Melanocyte of skin (primary cell): ENCODE results near the gene TRIM41. TPM values are rescaled to one million over a fixed set of nuclear protein-coding genes. Genes with fewer than 3 reads are reported as not detected.

Experiments
- small RNA-seq, 2 donors: library from RNA; depleted of rRNA; stranded (forward); fragments of <200 nt; gene quantifications; one replicate each; pipeline ENCODE3, GENCODE V24; 2012
- total RNA-seq, 2 donors: library from RNA; depleted of rRNA; stranded (reverse); fragments of >200 nt; gene quantifications; 2 replicates each; pipeline ENCODE4 v1.2.3, GENCODE V29; 2012

TRIM41 gene
- 1 to 10 TPM; 7.6 to 8.3 TPM for total RNA-seq

DNA sequence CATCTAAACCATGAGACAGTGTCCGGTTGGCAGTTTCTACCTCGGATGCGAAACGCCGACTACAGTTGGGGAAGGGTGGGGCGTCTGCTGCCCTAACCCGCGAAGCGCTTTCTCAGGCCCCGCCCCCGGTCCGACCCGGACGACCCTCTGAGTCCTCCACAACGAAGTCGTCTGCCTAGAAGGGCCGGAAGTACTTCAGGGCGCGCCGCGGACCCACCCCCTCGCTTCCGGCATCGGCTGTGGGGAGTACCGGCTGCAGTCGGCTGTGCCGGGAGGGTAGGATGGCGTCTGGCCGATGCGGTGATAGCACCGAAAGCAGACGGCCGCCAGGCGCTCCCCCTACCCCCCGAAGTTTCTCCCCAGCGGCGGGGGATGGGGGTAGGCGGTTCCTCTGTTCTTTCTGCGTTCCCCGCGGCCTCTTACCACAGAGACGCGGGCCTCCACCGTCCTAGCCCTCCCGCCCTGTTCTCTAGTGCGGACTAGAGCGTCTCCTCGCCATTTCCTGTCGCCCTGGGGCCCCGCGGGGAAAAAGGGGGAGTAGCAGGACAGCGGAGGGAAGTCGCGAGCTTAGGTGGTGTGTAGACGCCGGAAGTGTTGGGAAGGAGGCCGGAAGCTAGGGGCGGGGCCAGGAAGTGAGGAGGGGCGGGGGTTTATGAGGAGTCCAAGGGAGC lies at the start of gene TRIM41:
Gene TRIM41 (plus strand): TSS at position 224 of the 671 bp plus-strand sequence. CDS start 719 bp downstream, outside the sequence.

GRCh38 chr5:181204826-181205760 lies 18.0 kb upstream of the TRIM41 start, which contains the start of gene TRIM7:
Gene TRIM7 (minus strand): TSS chr5:181205196. CDS start chr5:181205110, 86 bp downstream.

DNA sequence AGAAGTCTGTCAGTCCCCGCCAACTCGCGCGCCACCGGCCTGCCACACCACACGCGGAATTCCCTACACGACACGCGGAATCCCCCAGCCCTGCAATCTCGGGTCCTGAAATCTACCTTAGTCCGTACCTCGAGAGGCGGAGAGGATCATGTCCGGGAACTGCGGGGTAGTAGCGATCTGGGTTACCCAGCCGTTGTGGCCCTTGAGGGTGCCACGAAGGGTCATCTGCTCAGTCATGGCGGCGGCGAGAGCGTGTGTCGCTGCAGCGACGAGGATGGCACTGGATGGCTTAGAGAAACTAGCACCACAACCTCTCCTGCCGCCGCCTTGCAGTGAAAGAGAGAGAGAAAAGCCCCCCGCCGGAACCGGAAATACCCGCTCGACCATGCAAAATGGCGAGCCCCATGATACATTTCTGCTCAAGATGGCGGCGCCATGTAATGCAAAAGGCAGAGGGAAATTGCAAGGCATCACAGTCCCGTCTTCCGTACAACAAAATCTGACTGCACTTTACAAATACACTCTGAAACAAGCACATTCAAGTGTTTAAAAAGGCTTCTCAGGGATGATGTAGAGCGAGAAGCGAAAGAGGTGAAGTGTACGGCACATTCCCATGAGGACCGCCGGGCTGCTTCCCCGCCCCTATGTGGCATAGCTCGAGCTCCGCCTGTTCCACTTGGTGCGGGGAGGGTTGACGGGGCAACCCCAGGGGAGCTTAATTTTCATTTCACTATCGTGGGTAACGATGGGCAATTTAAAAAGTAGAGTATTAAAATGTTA lies 20.7 kb downstream of the TRIM41 start, which contains the start of gene RACK1:
Gene RACK1 (minus strand): TSS at position 343 of the 780 bp plus-strand sequence. CDS start 106 bp downstream, at position 237.

GRCh38 chr5:181260720-181261319 lies 37.7 kb downstream of the TRIM41 start, which contains the start of gene TRIM52:
Gene TRIM52 (minus strand): TSS chr5:181261143. CDS start chr5:181260813, 330 bp downstream.

Small RNA genes within 50 kb of the gene (small RNA-seq; reads per million reads assigned to genes)
- gene MIR4638 (0 reads per million in 2 donors), gene SNORD95 (0 reads per million in 2 donors), gene SNORD96A (0 reads per million in 2 donors)

Other genes starting within 250 kb of the TRIM41 start
- gene BTNL3, start 234.4 kb upstream of the TRIM41 start, total RNA-seq, result not detected
- not detected for gene BTNL9, start 183.0 kb upstream of the TRIM41 start, total RNA-seq
- gene OR2V1, start 92.1 kb upstream of the TRIM41 start, total RNA-seq, result not detected
- not detected for gene OR2V2, start 75.7 kb upstream of the TRIM41 start, total RNA-seq
- 1 to 10 TPM; 4.5 to 7.3 TPM for gene TRIM7, start 18.1 kb upstream of the TRIM41 start, total RNA-seq
- gene RACK1, start 20.6 kb downstream of the TRIM41 start, total RNA-seq, result 1,000 to 10,000 TPM; 2,415 to 3,383 TPM
- gene TRIM52, start 37.9 kb downstream of the TRIM41 start, total RNA-seq, result 1 to 10 TPM; 4.0 to 4.8 TPM
- gene OR4F3, start 144.0 kb downstream of the TRIM41 start, total RNA-seq, result not detected